Measurements from ENCODE around the gene AKAIN1.
A peak's percentile ranks its signal among the peaks of the same experiment; 100 is the strongest.

Gene AKAIN1

GRCh38 chr18:5106730-5107129 is 90.3 kb downstream of the AKAIN1 start:
- no peak for TF ChIP-seq FOXP2 (optimal IDR thresholded peaks at IDR 0.05; ENCODE audit: borderline replicate concordance, extremely low read depth, extremely low read length, insufficient read depth)
- TF ChIP-seq REST (IDR thresholded peaks at IDR 0.05; ENCODE audit: insufficient read depth in 1 of 2, low read depth in 2 of 2, low read length in 2 of 2): 0 out of 4 replicates have a peak, but pooled peaks of 1 of the 2 experiments have one; percentile 23

- TF ChIP-seq REST (IDR thresholded peaks at IDR 0.05; ENCODE audit: insufficient read depth in 1 of 2, low read depth in 2 of 2, low read length in 2 of 2): no peak
- TF ChIP-seq SIN3A (IDR thresholded peaks at IDR 0.05; ENCODE audit: borderline replicate concordance, insufficient read depth, low read length): no peak
- TF ChIP-seq TAF1 (IDR thresholded peaks at IDR 0.05; ENCODE audit: borderline replicate concordance, insufficient read depth, low read length): no peak
- TF ChIP-seq FOXP2 (optimal IDR thresholded peaks at IDR 0.05; ENCODE audit: borderline replicate concordance, extremely low read depth, extremely low read length, insufficient read depth): no peak
- TF ChIP-seq POLR2AphosphoS5 (IDR thresholded peaks at IDR 0.05; ENCODE audit: low read depth, low read length): no peak
Measured at GRCh38 chr18:5104246-5104645, 92.8 kb downstream of the AKAIN1 start.

GRCh38 chr18:5103693-5104092 is 93.4 kb downstream of the AKAIN1 start:
- no peak for TF ChIP-seq FOXP2 (optimal IDR thresholded peaks at IDR 0.05; ENCODE audit: borderline replicate concordance, extremely low read depth, extremely low read length, insufficient read depth)
- TF ChIP-seq TAF1 (IDR thresholded peaks at IDR 0.05; ENCODE audit: borderline replicate concordance, insufficient read depth, low read length): no peak
- no peak for TF ChIP-seq REST (IDR thresholded peaks at IDR 0.05; ENCODE audit: insufficient read depth in 1 of 2, low read depth in 2 of 2, low read length in 2 of 2)
- no peak for TF ChIP-seq POLR2AphosphoS5 (IDR thresholded peaks at IDR 0.05; ENCODE audit: low read depth, low read length)
- no peak for TF ChIP-seq SIN3A (IDR thresholded peaks at IDR 0.05; ENCODE audit: borderline replicate concordance, insufficient read depth, low read length)

- no peak for TF ChIP-seq POLR2AphosphoS5 (IDR thresholded peaks at IDR 0.05; ENCODE audit: low read depth, low read length)
Measured at GRCh38 chr18:5103286-5103685, 93.8 kb downstream of the AKAIN1 start.

GRCh38 chr18:5097116-5097703 is 99.8 kb downstream of the AKAIN1 start:
- TF ChIP-seq SIN3A (IDR thresholded peaks at IDR 0.05; ENCODE audit: borderline replicate concordance, insufficient read depth, low read length) (no peak), FOXP2 (optimal IDR thresholded peaks at IDR 0.05; ENCODE audit: borderline replicate concordance, extremely low read depth, extremely low read length, insufficient read depth) (no peak), POLR2AphosphoS5 (IDR thresholded peaks at IDR 0.05; ENCODE audit: low read depth, low read length) (no peak), REST (IDR thresholded peaks at IDR 0.05; ENCODE audit: insufficient read depth in 1 of 2, low read depth in 2 of 2, low read length in 2 of 2) (no peak), TAF1 (IDR thresholded peaks at IDR 0.05; ENCODE audit: borderline replicate concordance, insufficient read depth, low read length) (no peak)
